Renal cortical epithelial cell (primary cell): ENCODE data around the gene CNDP2. TPM values are rescaled to one million over a fixed set of nuclear protein-coding genes. Genes with fewer than 3 reads are reported as not detected.
"Not testable (repeated sequence)": the region's sequence is repeated elsewhere in the genome, so short reads cannot be mapped to it uniquely, and the experiment has no call there.

Source experiments
- DNase-seq: peaks from one replicate; pipeline ENCODE4 v3.0.0-alpha.2; 2011; ENCODE audit warnings: low read depth
- total RNA-seq: library from RNA; depleted of rRNA; stranded (reverse); fragments of >200 nt; gene quantifications from 2 replicates; pipeline ENCODE4 v1.2.3, GENCODE V29; 2014

CNDP2 gene
- total RNA-seq, 1 donor from 2014 or later = 835 TPM

- DNase-seq = peak; percentile 21
Observed at GRCh38 chr18:74534981-74535649, 39.0 kb downstream of the CNDP2 start.

- DNase-seq = no peak
Observed at GRCh38 chr18:74539289-74539688, 43.1 kb downstream of the CNDP2 start.

GRCh38 chr18:74540652-74541421 is 44.7 kb downstream of the CNDP2 start:
- peak; percentile 38 for DNase-seq

- DNase-seq = peak; percentile 79
Observed at GRCh38 chr18:74541703-74542555, 45.8 kb downstream of the CNDP2 start.

GRCh38 chr18:74544898-74545297 is 48.7 kb downstream of the CNDP2 start:
- DNase-seq = no peak

- DNase-seq = no peak
Observed at GRCh38 chr18:74546007-74546406, 49.8 kb downstream of the CNDP2 start.

- DNase-seq = peak; percentile 71
Observed at GRCh38 chr18:74546751-74547530, 50.8 kb downstream of the CNDP2 start.

- no peak for DNase-seq
Observed at GRCh38 chr18:74547860-74548259, 51.7 kb downstream of the CNDP2 start.

- DNase-seq = no peak
Observed at GRCh38 chr18:74549591-74550104, 53.5 kb downstream of the CNDP2 start.

GRCh38 chr18:74550886-74551285 is 54.7 kb downstream of the CNDP2 start:
- no peak for DNase-seq

- no peak for DNase-seq
Observed at GRCh38 chr18:74551452-74551851, 55.3 kb downstream of the CNDP2 start.

GRCh38 chr18:74551936-74552555 is 55.9 kb downstream of the CNDP2 start:
- peak; percentile 77 for DNase-seq

GRCh38 chr18:74556126-74556525 is 60.0 kb downstream of the CNDP2 start:
- DNase-seq = no peak

- DNase-seq = no peak
Observed at GRCh38 chr18:74558096-74558495, 61.9 kb downstream of the CNDP2 start.

- no peak for DNase-seq
Observed at GRCh38 chr18:74562131-74562730, 66.1 kb downstream of the CNDP2 start.

GRCh38 chr18:74562775-74563174 is 66.6 kb downstream of the CNDP2 start:
- DNase-seq = no peak

- no peak for DNase-seq
Observed at GRCh38 chr18:74563999-74564398, 67.8 kb downstream of the CNDP2 start.

- not testable (repeated sequence) for DNase-seq
Observed at GRCh38 chr18:74565164-74565563, 69.0 kb downstream of the CNDP2 start.

GRCh38 chr18:74565993-74566392 is 69.8 kb downstream of the CNDP2 start:
- DNase-seq = not testable (repeated sequence)

GRCh38 chr18:74567822-74568221 is 71.7 kb downstream of the CNDP2 start:
- no peak for DNase-seq
